ENCODE measurements around the gene PLEKHG7. TPM values are rescaled to one million over a fixed set of nuclear protein-coding genes. Genes with fewer than 3 reads are reported as not detected.
"Not testable (repeated sequence)": the region's sequence is repeated elsewhere in the genome, so short reads cannot be mapped to it uniquely, and the experiment has no call there.

PLEKHG7 gene
- total RNA-seq, 4 donors from 2014 or later = not detected

DNA sequence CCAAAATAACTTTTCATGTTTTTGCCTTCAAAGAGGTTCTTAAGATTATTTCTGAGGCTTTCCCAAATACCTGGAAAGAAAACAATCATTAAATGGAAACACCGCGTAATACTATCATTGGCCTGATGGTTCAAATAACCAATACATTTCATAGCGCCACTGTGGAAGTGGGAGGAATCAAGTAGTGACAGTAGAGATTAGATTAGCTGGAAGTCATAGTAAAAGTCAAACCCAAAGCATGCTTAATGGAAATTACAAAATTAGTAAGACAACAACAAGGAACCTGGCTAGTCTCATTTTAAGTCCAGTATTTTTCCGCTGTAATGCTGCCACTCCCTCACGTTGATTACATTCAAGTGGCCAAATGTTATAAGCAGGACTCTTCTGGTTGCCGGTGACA lies 41.5 kb upstream of the PLEKHG7 start:
- no peak for ATAC-seq
- no peaks in the 10 kb centered on the region for H3K27me3 ChIP-seq

DNA sequence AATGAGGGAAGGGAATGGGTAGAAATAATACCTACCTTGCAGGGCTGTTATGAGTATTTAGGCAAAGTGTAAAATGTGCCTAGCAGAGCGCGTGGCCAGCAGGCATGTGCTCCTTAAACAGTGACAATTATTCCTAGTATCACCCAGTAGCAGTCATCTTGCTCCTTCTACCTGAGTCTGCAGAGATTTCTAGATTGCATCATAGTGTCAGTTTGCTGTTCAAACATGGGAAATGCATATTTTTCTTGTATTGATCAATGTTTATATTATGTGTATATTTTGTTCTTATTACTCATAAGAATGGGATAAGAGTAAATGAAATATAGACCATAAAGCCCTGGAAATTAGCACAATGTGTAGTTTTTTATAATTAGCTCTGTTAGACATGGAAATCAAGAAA lies 37.3 kb upstream of the PLEKHG7 start:
- no peaks in the 10 kb centered on the region for H3K9me3 ChIP-seq
- H3K4me1 ChIP-seq = no peaks in the 10 kb centered on the region
- H3K27ac ChIP-seq = no peak overlapping the region
- WGBS, 2 donors (ENCODE audit: low coverage in 1 of 2) = 100% methylated on average over 2 of the region's 2 CpGs; no CpG with 5 or more reads in 1 of the 2 donors
- ATAC-seq = no peak
- TF ChIP-seq POLR2AphosphoS5 (IDR thresholded peaks at IDR 0.05) = no peak
- TF ChIP-seq, protein P1, sequence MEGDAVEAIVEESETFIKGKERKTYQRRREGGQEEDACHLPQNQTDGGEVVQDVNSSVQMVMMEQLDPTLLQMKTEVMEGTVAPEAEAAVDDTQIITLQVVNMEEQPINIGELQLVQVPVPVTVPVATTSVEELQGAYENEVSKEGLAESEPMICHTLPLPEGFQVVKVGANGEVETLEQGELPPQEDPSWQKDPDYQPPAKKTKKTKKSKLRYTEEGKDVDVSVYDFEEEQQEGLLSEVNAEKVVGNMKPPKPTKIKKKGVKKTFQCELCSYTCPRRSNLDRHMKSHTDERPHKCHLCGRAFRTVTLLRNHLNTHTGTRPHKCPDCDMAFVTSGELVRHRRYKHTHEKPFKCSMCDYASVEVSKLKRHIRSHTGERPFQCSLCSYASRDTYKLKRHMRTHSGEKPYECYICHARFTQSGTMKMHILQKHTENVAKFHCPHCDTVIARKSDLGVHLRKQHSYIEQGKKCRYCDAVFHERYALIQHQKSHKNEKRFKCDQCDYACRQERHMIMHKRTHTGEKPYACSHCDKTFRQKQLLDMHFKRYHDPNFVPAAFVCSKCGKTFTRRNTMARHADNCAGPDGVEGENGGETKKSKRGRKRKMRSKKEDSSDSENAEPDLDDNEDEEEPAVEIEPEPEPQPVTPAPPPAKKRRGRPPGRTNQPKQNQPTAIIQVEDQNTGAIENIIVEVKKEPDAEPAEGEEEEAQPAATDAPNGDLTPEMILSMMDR (IDR thresholded peaks at IDR 0.05) = no peak
- no peak for TF ChIP-seq EP300 (IDR thresholded peaks at IDR 0.05)
- no peak for TF ChIP-seq POLR2A (IDR thresholded peaks at IDR 0.05)
- H3K4me3 ChIP-seq = no peak overlapping the region
- H3K36me3 ChIP-seq = no peaks in the 10 kb centered on the region
- H3K27me3 ChIP-seq = no peaks in the 10 kb centered on the region

More for the DNA sequence above, 41.5 kb upstream of the PLEKHG7 start:
- Histone ChIP-seq H3K4me3 (no peak overlapping the region), H3K9me3 (no peaks in the 10 kb centered on the region), H3K4me1 (no peaks in the 10 kb centered on the region), H3K36me3 (no peaks in the 10 kb centered on the region), H3K27ac (no peak overlapping the region)
- WGBS, 2 donors (ENCODE audit: low coverage in 1 of 2) = 89 to 96% methylated on average over 5 to 6 of the region's 6 CpGs
- no peak for TF ChIP-seq POLR2A (IDR thresholded peaks at IDR 0.05)
- TF ChIP-seq, protein P1 (IDR thresholded peaks at IDR 0.05) = no peak
- TF ChIP-seq POLR2AphosphoS5 (IDR thresholded peaks at IDR 0.05) = no peak
- no peak for TF ChIP-seq EP300 (IDR thresholded peaks at IDR 0.05)

DNA sequence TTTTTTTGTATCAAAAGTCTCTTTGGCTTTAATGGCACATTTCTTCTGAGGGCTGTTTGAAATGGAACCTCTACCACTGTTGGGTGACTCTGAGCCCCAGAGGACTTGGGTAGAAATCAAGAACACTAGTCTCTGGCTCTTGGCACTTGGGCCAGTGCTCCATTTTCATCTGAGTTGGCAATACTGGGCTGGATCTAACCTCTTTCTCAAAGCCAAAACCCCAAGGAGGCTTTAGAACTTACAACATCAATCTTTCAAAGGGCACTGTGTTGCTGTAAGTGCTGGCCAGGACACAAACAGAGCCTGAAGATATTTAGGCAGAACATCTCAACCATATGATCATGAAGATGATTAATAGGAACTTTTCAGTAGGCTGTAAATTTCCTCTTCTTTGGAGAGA lies 34.0 kb upstream of the PLEKHG7 start:
- TF ChIP-seq POLR2A (IDR thresholded peaks at IDR 0.05) (no peak), EP300 (IDR thresholded peaks at IDR 0.05) (no peak), POLR2AphosphoS5 (IDR thresholded peaks at IDR 0.05) (no peak)
- TF ChIP-seq, protein P1 (IDR thresholded peaks at IDR 0.05) = no peak
- Histone ChIP-seq H3K9me3 (no peaks in the 10 kb centered on the region), H3K4me3 (no peak overlapping the region), H3K36me3 (no peaks in the 10 kb centered on the region), H3K27ac (no peak overlapping the region), H3K27me3 (no peaks in the 10 kb centered on the region), H3K4me1 (no peaks in the 10 kb centered on the region)
- no peak for ATAC-seq

DNA sequence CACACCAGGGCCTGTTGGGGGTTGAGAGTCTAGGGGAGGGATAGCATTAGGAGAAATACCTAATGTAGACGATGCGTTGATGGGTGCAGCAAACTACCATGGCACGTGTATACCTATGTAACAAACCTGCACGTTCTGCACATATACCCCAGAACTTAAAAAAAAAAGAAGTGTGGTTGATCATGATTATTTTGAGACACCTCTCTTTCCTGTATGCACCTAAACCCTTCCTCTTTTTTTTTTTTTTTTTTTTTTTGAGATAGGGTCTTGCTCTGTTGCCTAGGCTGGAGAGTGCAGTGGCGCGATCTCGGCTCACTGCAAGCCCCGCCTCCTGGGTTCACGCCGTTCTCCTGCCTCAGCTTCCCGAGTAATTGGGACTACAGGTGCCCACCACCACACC lies 31.3 kb upstream of the PLEKHG7 start:
- not testable (repeated sequence) for ATAC-seq, H3K36me3 ChIP-seq, H3K9me3 ChIP-seq, H3K27me3 ChIP-seq, H3K27ac ChIP-seq, H3K4me1 ChIP-seq, H3K4me3 ChIP-seq
- 98 to 100% methylated on average over 3 to 11 of the region's 11 CpGs for WGBS, 2 donors (ENCODE audit: low coverage in 1 of 2)

DNA sequence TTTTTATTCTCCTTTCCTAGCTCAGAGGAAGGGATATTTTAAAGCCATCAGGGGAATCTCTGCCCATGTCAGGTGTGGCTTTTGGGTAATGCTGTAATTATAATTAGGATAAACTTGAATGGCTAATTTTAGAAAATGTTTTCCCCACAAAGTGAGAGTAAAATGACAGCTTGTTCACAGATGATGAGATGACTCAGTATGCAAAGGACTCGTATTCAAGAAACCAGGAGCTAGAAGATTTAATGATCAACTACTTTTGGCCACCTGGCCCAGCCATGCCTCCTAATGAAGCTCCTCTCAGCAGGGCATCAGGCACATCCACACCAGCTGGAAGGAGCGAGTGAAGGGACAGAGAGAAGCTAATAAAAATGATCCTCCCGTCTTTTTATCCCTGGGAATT lies 29.0 kb upstream of the PLEKHG7 start:
- TF ChIP-seq, protein P1 (IDR thresholded peaks at IDR 0.05) = no peak
- no peak for TF ChIP-seq POLR2AphosphoS5 (IDR thresholded peaks at IDR 0.05)
- no peak for TF ChIP-seq EP300 (IDR thresholded peaks at IDR 0.05)
- no peak for TF ChIP-seq POLR2A (IDR thresholded peaks at IDR 0.05)
- Histone ChIP-seq H3K4me1 (no peaks in the 10 kb centered on the region), H3K9me3 (no peaks in the 10 kb centered on the region), H3K27ac (no peak overlapping the region), H3K36me3 (no peaks in the 10 kb centered on the region), H3K27me3 (no peaks in the 10 kb centered on the region), H3K4me3 (no peak overlapping the region)
- 38 to 65% methylated on average over 2 to 3 of the region's 3 CpGs for WGBS, 2 donors (ENCODE audit: low coverage in 1 of 2)
- ATAC-seq = no peak

DNA sequence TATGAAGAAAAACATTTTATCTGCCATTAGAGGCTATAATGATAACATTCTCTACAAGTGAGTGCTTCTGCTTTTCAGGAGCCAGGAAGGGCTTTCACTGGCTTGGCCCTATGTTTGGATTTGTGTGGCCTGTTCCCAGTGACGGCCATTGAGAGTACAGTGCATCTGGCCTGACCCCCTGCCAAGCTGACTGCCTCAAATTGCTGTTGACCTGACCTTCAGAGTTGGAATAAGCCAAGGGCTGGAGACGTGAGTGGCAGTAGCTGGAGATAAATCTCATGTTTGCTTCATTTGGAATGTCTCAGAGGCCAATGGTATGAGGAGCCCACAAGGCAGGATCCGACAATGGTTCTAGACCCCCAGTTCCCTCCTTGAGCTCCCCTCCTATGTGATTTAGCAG lies 28.3 kb upstream of the PLEKHG7 start:
- no peak for ATAC-seq

More for the DNA sequence above, 28.3 kb upstream of the PLEKHG7 start:
- Histone ChIP-seq H3K36me3 (no peaks in the 10 kb centered on the region), H3K27me3 (no peaks in the 10 kb centered on the region), H3K9me3 (no peaks in the 10 kb centered on the region), H3K4me1 (no peaks in the 10 kb centered on the region), H3K27ac (no peak overlapping the region), H3K4me3 (no peak overlapping the region)
- TF ChIP-seq POLR2AphosphoS5 (IDR thresholded peaks at IDR 0.05) (no peak), EP300 (IDR thresholded peaks at IDR 0.05) (no peak), POLR2A (IDR thresholded peaks at IDR 0.05) (no peak)
- TF ChIP-seq, protein P1 (IDR thresholded peaks at IDR 0.05) = no peak
- WGBS, 2 donors (ENCODE audit: low coverage in 1 of 2) = 33 to 83% methylated on average over 1 to 2 of the region's 3 CpGs
